GM12891 (cell line): ENCODE data around the gene IGSF3.

ENCODE experiments used
- POLR2A ChIP-seq: IDR thresholded peaks from 2 replicates; pipeline ENCODE4 v1.6.1; 2011; ENCODE audit warnings: low read depth, low read length, control low read depth
- POLR2AphosphoS5 ChIP-seq: IDR thresholded peaks from 2 replicates; pipeline ENCODE4 v1.6.1; 2011; ENCODE audit warnings: low read depth, low read length, control low read depth

DNA sequence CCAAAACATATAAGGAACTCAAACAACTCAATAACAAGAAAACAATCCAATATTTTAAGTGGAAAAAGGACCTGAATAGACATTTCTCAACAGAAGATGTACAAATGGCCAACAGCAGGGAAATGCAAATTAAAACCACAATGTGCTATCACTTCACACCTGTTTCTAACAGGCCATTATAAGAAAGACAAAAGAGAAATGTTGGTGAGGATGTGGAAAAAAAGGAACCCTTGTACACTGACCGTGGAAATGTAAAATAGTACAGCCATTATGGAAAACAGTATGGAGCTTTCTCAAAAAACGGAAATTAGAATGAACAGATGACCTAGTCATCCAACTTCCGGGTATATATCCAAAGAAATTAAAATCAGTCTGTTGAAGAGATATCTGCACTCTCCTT lies 48.9 kb upstream of the IGSF3 start:
- TF ChIP-seq POLR2A, result no peak
- no peak for TF ChIP-seq POLR2AphosphoS5
